SK-MEL-5 (cell line): ENCODE results near the gene ECT2L. TPM values are rescaled to one million over a fixed set of nuclear protein-coding genes. Genes with fewer than 3 reads are reported as not detected.

Source experiments
- DNase-seq: peaks from one replicate; pipeline ENCODE4 v3.0.0-alpha.2; 2016; ENCODE audit warnings: low read depth, low spot score
- in situ Hi-C: cut with HindIII; loops from 2 replicates; pipeline ENCODE4 v1.10.0; 2016; ENCODE audit warnings: low sequenced_read_pairs, high pct_unique_total_duplicates, low pct_unique_long_range_greater_than_20kb
- total RNA-seq: library from RNA; depleted of rRNA; stranded (reverse); fragments of >200 nt; shearing (Covaris generic); gene quantifications from 2 replicates; pipeline ENCODE4 v1.2.3, GENCODE V29; 2014; rRNA removed

ECT2L gene
- total RNA-seq, 1 experiment from 2014 or later, result 0.03 TPM

GRCh38 chr6:138953451-138953850, 157.6 kb downstream of the ECT2L start:
- in situ Hi-C loops, result no loop called here

More at GRCh38 chr6:138953451-138953850, 157.6 kb downstream of the ECT2L start:
- DNase-seq, result no peak

Other genes starting within 250 kb of the ECT2L start
- 25.8 and 27.9 TPM in 2 replicates for gene CCDC28A, start 22.3 kb upstream of the ECT2L start, total RNA-seq
- 66.4 and 76.0 TPM in 2 replicates for gene REPS1, start 192.2 kb downstream of the ECT2L start, total RNA-seq
- 74.3 and 75.7 TPM in 2 replicates for gene ABRACL, start 232.7 kb downstream of the ECT2L start, total RNA-seq